Cardiac fibroblast (primary cell): ENCODE data around the gene LSM3.
A peak's percentile ranks its signal among the peaks of the same experiment; 100 is the strongest.

Experiments
- DNase-seq, 2 donors: peaks; one replicate each; pipeline versions ENCODE4 v3.0.0 to v3.0.0-alpha.2; 2010; ENCODE audit warnings: low read depth in 2 of 2
- H3K4me3 ChIP-seq, 2 donors: replicated peaks in 1 of 2; 1 replicate in 1 of 2; 2 replicates in 1 of 2; pipeline ENCODE4 v1.5.1; 2011; ENCODE audit warnings: low read depth in 2 of 2, low read length in 2 of 2, mild to moderate bottlenecking in 2 of 2, moderate library complexity in 1 of 2
- CTCF ChIP-seq: IDR thresholded peaks from one replicate; pipeline ENCODE4 v1.5.1; 2011; ENCODE audit warnings: low read depth, mild to moderate bottlenecking, low read length, inconsistent platforms

Gene LSM3

DNA sequence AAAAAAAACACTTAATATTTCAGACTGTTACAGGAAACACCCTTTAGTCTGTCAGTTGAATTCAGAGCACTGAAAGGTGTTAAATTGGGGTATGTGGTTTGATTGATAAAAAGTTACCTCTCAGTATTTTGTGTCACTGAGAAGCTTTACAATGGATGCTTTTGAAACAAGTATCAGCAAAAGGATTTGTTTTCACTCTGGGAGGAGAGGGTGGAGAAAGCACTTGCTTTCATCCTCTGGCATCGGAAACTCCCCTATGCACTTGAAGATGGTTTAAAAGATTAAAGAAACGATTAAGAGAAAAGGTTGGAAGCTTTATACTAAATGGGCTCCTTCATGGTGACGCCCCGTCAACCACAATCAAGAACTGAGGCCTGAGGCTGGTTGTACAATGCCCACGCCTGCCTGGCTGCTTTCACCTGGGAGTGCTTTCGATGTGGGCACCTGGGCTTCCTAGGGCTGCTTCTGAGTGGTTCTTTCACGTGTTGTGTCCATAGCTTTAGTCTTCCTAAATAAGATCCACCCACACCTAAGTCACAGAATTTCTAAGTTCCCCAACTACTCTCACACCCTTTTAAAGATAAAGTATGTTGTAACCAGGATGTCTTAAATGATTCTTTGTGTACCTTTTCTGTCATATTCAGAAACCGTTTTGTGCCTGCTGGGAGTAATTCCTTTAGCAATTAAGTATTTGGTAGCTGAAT, 35.9 kb upstream of the LSM3 start:
- TF ChIP-seq CTCF, result no peak
- DNase-seq, result no peak
- H3K4me3 ChIP-seq, result no peak overlapping the region

- TF ChIP-seq CTCF, result no peak
- no peak overlapping the region for H3K4me3 ChIP-seq
- peak; percentile 98 for DNase-seq
Observed at GRCh38 chr3:14143271-14144225, 35.1 kb upstream of the LSM3 start.

DNA sequence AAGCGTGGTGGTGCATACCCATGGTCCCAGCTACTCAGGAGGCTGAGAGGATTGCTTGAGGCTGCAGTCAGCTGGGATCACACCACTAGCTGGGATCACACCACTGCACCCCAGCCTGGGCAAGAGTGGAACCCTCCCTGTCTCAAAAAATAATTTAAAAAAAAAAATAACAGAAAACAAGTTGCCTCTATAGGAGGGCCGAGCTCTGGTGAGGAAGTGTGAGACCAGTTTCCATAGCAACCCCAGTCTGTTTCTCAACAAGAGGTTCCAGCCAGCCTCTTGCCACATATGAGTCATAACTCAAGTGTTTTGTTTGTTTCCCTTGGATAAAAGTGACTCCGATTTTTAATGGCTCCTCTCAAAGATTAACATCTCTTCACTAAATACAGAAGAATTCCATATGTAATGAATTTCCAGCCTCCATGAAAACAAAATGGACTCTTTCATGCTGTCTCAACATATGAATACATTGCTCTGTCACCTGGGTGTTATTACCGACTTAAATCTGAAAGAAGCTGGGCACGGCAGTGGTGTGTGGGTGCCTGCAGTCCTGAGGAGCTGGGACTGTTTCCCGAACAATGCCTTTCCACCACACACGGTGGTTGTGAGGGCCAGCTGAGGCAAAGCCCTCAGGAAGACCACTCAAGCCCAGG, 34.1 kb upstream of the LSM3 start:
- no peak for TF ChIP-seq CTCF
- DNase-seq, result peak; percentile 99
- peak overlapping the region in 1 of 2 donors; percentile 43 for H3K4me3 ChIP-seq

DNA sequence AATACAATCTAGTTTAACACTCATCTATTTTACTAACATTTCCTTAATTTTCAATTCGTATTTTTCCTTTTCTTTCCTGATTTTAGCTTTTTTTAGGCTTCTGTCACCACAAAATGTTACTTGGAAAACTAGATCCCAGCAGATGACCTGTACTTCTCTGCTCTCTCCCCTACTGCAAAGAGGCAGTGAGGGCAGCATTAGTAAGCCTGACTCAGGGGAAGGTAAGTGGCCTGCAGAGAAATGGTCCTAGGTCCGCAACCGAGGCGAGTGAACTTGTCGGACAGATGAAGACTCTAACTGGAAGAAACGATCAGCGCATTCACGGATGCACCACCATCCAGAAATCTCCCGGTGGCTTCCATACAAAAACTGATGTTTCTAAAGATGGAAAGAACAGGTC, 33.4 kb upstream of the LSM3 start:
- DNase-seq, result peak; percentile 60 to 63
- no peak overlapping the region for H3K4me3 ChIP-seq
- TF ChIP-seq CTCF, result no peak

DNA sequence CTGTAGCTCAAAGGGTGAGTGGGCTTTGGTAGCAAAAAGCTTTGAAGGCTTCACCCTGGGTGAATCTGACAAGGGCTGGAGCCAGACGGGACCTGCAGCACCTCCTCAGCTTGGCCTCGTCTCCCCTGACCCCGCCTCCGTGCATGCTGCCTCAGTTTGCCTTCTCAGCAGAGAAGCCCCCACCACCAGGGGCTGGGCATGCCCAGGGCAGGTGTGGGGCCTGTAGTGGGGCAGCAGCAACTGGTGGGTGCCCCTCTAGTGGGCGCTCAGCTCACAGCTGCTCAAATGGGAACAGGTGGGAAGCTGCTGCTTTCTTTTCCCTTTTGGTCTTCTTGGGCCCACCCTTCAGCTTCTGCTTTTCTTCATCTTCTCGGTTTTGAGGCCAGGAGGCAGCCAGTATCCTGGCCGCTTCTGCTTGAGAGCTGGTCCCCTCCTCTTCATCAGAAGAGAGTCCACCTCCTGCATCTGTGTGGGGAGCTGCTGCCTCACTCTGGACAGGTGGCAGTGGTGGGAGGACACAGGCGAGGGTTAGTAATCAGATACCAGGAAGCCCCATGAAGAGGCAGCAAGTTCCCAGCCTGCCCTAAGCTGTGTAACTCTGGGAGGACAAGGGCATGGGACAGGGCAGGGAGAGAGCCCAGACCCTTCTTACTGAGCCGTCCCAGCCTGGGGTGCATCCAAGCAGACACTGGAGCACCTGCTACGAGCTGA, 32.8 kb upstream of the LSM3 start:
- DNase-seq, result no peak
- no peak overlapping the region for H3K4me3 ChIP-seq
- no peak for TF ChIP-seq CTCF

DNA sequence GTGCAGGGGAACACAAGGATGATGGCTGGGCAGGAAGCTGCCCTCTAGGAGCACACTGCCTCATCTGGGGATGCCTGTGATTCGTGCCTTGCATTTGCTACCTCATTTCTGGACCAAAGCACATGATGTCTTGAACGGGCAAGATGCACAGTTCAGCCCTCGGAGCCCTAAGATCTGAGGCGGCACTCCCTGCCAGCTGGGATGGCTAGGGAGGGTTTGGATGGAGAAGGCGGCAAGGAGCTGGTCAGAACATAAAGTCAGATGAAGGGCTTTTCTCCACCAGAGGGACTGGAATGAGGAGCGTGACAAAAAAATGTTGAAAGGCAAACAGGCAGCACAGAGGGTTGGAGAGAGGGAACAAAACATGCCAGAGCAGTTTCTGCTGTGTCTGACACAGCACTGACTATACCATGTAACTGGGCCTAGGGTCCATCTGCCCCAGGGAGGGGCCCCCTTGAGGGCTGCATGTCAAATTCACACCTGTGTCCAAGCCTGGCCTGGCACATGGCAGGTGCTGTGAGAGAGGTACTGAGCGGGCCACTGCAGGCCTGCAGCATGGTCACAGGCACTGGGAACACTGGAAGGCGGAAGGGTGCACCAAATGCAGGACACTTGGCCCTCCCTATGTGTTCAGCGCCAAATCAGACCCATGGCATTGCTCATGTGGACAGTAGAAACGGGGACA, 32.1 kb upstream of the LSM3 start:
- H3K4me3 ChIP-seq, result no peak overlapping the region
- DNase-seq, result no peak
- no peak for TF ChIP-seq CTCF
